CD4-positive, alpha-beta T cell treated with Interferon alpha-2 for 1 hour (primary cell): ENCODE measurements around the gene SECISBP2.
"Not testable (repeated sequence)": the region's sequence is repeated elsewhere in the genome, so short reads cannot be mapped to it uniquely, and the experiment has no call there.

Source experiments
- DNase-seq, 2 donors: peaks; one replicate each; pipeline ENCODE4 v3.0.0-alpha.2; 2020 to 2022

The SECISBP2 gene

DNA sequence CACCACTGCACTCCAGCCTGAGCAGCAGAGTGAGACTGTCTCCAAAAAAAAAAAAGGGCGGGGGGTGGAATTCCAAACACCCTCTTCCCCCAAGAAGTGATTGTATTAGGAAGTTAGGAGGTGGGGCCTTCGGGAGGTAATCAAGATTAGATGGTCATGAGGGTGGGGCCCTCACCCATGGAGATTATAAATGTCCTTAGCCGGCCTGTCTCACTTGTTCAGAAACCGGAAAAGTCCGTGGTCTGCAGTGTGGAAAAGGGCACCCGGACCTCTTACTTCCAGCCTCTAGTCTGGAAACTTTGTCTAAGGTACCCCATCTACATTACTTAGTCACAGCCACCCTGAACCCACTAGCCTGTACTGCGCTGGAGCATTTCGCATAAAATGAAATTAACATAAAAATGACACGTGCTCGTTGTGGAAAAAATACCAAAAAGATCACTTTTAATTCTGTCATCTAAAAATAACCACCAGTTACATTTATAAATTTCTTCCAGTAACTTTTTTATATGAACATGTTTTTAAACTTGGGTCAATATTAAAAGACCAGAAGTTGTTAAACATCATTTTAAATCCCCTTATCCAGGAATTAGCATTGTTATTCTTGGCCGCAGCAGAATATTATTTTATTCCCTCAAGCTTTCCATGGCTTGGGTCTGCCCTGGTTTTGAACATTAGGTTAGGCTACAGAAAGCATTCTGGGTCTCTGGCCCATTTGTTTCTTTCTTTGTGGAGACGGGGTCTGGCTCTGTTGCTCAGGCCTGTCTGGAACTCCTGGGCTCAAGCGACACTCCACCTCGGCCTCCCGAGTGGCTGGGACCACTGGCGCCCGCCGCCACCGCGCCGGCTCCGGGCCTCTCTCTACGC is 8.5 kb upstream of the SECISBP2 start:
- peak in 1 of 2 donors; percentile 21 for DNase-seq

DNA sequence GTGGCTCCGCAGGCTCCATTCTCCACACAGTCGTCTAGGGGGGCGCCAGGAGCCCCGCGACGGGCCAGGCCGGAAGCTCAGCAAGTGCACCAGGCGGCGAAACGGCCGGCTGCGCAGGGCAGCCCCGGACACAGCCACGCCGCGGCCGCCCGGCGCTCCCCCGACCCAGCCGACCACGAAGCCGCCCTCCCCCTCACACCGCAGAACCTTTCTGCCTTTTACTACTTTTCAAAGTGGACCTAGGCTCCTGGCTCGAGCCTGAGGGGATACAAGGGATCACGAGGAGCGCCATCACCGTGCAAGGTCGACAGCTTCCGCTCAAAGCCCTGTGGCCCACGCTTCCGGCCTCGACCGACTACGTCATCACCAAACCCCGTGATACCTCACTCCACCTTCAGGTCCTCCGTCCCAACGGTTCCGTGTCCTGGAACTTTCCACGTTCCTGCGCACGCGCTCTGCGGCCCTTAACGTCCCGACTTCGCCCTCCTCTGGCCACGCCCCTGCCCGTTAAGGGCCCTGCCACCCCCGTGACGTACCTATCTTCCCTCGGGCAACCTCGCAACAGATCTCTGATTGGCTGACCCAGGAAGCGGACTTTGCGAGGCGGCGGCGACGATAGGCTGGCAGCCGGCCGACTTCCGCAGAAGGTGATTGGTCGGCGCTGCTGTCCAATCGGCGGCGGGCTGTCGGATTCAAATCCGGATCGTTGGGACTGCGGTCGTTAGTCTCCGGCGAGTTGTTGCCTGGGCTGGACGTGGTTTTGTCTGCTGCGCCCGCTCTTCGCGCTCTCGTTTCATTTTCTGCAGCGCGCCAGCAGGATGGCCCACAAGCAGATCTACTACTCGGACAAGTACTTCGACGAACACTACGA is 7.6 kb upstream of the SECISBP2 start, which contains the start of gene CKS2:
Gene CKS2, plus strand, starts transcription at position 721 of the 871 bp plus-strand sequence. Its CDS starts 98 bp downstream, at position 819.
- DNase-seq = peak; percentile 100

DNA sequence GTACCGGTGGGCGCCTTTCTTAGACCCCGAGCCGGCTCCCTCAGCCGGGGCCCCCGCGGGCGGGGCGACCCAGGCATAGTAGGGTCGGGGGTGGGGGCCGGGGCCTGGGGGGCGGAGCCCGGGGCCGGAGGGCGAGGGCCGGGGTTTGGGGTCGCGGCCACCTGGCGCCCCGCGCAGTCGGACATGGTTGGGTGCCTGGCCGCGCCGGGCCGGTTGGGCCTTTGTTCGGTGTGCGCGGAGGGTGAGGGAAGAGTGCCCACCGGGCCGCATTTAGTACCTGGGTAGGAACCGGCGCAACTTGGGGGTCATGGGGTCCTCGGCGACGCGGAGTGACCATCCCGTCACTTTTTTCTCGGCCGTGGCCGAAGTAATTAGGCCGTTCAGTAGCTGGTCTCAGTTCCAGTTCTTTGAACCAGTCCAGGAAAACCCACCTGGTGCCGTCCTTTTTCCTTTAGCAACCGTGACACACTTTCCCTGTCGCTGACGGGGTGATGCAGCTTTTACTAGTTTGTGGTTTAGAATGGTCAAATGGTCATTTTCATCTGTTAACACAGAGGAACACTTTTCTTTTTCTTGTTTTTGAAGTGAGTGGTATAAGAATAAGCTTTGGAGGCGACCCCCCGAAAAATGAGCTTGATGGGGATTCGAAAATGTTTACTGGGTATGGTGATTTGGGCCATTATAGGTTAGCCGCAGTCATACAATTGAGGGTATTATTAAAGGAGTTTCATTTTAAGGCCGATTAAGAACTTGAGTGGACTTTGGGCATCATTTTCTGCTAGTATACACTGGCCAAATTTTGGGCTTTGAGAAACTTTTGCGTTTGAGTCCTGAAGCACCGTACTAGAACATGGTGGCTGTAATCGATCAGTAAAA is 6.7 kb upstream of the SECISBP2 start:
- DNase-seq = peak in 1 of 2 donors; percentile 12

DNA sequence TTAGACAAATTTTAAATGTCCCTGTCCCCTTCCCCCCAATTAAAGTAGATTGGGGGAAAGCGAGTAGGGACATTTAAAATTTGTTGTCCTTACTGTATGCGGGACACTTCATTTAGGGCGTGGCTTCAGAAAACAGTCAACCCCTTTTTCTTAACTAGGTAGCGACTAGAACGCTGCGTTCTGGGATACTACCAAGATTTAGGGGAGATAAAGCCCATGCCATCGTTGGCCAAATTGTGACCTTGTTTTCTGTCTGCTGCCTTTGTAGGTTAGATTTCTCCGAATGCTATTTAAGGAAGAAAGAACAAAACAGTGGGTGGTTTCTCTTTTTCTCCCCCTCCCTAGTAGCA is 6.1 kb upstream of the SECISBP2 start:
- peak in 1 of 2 donors; percentile 49 for DNase-seq

DNA sequence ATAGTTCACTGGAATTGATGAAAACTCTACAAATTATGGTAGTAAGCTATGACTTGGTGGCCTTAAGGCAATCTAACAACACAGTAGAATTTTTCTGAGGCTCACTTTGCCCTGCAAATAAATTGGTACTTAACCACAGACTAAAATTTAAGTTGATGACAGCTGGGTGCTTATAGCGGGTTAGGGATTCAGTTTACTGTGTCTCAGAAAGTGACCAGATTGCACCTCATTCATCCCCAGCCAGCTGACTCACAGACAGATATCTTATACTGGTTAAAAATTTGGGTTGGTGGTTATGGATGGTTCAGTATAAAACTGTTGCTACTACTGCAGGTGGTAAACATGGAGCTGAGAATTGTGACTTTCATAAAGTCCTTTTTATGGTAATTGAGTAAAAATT is 4.5 kb upstream of the SECISBP2 start:
- no peak for DNase-seq

DNA sequence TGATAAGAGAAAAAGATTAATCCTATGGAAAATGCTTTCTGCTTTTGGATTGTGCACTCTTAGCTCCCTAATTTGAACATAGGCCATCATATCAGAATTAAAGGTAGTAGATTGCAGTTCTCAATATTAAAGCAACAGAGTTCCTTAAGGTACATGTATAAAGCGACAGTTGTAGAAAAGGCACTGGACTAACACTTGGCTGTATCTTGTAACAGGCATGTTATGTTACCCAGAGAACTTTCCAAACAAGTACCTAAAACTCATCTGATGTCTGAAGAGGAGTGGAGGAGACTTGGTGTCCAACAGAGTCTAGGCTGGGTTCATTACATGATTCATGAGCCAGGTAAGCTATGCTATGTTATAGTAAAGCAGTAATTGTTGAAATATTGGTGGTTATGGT is 3.3 kb upstream of the SECISBP2 start:
- DNase-seq = no peak

DNA sequence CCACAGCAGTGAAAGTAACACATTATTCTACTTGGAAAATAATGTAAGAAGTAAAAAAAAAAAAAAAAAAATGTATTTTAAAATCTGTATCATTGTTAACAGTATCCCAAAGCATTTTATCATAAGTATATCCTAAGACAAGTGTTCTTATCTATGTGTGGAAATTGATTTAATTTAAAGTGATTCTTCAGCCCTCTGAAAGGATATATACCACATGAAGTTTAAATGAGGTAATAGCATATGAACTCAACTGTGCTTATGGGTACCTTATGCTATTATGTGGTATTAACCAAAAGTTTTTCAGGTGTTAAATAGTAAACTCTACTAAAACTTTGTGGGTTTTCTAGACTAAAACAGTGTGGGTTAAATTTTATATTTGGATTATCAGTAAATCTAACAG is 2.8 kb upstream of the SECISBP2 start:
- DNase-seq = no peak

DNA sequence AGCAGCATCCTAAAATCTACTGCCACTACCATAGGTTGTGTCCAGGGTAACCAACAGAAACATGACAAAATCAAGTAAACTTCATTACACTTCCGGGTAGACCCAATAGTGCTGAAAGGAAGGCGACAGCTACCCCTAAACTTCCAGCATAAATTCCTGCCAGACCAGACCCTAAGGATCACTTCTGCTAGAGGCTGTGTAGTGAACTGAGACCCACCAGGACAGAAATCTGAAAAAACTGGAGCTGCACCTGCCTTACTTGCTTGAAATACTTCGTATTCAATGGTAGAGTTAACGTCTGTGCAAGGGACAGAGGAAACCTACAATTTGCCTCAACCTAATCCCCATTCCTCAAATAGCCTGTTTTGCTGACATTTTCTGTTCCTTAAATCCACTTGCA is 1.0 kb upstream of the SECISBP2 start:
- no peak for DNase-seq

DNA sequence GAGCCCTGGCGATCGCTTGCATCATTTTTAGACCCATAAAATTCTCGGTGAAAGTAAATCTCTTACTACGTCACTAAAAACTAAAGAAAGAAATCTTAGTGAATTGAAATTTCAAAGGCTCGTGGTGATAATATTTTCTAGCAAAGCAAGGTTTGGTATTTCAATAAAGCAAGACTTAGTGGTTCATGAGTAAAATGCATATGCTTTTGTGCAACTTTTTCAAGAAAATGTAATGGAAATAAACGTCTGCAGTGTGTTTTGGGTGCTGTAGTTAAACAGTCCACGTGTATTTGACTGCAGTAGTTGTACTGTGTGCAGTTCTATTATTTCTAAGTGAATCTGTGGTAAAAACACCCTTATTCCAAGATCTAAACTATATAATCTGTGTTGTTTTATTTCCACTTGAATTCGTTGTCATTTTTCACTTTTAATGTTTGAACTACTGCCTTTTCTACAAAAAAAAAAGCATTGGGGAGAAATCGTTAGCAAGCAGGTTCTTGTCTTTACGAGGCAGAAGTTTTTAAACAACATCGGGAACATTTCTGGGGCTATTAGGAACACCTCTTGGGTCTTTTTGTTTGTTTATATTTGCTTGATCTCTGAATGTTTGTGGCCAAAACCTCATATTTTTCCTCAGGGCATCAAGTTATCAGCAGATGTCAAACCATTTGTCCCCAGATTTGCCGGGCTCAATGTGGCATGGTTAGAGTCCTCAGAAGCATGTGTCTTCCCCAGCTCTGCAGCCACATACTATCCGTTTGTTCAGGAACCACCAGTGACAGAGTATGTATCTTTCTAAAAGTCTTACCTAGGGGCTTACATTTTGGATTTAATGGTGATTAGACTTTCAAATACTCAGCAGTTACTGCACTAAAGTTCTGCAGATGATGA is 960 bp downstream of the SECISBP2 start:
- no peak for DNase-seq

DNA sequence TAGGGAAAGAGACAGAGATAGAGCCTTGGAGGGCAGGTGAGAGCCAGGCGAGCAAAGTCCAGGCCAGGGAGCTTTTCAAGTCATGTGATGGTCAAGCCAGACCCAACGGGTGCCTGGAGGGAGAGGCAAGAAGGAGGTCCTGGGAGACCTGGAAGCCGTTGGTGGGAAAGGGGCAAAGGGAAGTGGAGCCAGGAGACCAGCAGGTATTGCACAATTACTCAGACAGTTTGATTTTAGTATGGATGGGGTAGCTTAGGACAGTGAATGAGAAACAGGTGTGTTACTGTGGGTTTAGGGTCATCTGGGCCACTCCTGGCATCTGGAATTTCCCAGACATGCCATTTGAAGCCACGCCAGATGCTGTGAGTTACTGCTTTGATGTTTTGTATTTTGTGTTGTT is 5.1 kb downstream of the SECISBP2 start:
- DNase-seq = no peak

DNA sequence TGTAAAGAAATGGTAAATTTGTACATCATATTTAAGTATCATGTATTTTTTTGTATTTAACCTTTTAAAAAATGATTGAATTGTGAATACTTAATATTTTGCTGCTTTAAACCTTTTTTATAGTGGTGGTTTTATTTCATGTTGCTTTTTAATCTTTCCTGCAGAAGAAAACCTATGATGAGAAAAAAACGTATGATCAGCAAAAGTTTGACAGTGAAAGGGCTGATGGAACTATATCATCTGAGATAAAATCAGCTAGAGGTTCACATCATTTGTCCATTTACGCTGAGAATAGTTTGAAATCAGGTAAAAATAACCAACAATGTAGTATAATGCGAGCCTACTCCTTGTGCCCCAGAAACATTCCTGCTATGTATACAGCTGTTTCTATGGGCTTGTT is 7.4 kb downstream of the SECISBP2 start:
- DNase-seq = no peak

DNA sequence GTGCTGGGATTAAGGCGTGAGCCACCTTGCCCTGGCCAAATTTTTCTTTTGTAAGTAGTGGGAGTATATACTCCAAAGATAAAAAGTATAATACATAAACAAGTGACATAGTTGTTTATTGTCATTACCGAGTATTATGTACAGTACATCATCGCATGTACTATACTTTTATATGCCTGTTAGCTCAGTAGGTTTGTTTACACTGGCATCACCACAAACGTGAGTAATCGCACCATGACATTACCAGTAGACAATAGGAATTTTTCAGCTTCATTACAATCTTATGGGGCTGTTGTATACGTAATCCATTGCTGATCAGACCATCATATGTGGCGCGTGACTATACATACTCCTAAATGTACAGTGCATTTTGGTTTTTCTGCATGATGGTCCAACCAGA is 9.8 kb downstream of the SECISBP2 start:
- no peak for DNase-seq

DNA sequence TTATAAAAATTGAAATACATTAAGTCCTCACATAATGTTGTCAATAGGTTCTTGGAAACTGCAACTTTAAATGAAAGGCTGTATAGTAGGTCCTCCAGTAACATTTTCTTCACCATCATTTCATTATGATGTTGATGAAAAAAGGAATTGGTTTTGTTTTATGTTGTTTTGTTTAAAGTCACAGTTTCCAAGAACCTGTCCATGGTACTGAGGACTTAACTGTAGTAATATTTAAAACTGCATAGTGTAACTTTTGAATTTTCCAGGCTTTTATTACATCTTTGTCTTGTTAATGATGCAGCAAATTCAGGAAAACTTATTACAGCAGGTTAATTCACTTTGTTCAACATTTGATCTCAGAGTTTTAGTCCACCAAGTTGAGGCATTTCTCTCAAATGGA is 11.6 kb downstream of the SECISBP2 start:
- no peak for DNase-seq

DNA sequence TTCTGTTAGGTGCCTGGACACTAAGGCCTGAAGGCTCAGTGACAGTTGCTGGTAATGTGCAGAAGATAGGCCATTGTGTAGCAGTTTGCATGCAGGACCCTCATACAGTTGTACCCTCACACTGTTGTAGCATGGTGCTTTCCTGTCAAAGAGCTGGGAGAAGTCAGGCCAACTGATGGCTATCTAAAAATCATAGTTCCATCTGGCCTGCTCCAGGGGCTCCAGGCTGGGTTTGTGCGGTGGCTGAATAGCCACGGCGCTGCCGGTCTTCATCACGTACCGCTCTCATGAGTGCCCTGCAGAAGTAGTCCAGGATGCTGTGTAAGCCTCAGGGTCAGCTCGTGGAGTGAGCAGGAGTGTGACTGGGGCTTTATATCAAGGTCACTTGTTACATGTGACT is 12.2 kb downstream of the SECISBP2 start:
- no peak for DNase-seq

DNA sequence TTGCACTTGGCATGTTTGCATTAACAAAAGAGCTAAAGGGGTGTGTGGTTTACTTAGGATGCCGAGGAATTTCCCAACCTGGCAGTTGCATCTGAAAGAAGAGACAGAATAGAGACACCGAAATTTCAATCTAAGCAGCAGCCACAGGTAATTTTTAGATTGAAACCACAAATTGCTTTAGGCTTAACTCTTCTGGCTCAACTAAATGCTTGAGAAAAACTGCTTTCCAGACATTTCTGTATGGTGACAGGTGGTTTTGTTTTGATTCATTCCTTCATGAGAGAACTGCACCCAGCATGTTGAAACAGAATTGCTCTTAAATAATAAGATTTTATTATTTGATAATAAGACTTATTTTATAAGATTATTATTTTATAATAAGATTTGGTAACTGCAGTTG is 21.5 kb downstream of the SECISBP2 start:
- no peak for DNase-seq

DNA sequence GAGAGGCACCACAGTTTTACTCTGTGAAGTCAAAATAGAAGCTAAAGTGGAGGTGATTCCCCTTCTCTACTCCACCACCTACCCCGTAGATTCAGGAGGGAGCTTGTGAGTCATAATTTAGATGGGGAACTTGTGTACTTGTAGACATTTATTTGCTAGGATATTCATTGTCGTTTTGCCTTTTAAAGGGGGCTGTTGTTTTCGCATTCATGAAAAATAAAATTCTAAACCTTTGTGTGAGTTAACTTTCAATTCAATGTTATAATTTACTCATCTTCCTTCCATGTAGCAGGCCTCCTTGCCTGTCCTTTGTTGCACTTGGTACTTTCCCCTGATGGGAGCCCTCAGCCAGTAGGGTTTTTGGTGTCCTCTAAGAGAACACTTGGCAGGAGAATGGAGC is 22.0 kb downstream of the SECISBP2 start:
- no peak for DNase-seq

DNA sequence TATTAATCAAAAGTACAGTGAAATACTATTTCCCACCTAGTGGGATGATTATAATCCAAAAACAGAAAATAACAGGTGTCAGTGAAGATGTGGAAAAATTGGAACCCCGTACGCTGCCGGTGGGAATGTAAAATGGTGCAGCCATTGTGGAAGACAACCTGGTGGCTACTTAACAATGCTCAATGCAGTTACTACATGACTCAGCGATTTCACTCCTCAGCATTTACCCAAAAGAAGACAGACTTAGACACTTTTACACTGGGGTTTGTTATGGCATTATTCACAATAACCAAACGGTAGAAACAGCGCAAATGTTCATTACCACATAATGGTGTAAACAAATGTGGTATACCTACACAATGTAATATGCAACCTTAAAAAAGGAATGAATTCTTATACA is 23.9 kb downstream of the SECISBP2 start:
- DNase-seq = no peak

DNA sequence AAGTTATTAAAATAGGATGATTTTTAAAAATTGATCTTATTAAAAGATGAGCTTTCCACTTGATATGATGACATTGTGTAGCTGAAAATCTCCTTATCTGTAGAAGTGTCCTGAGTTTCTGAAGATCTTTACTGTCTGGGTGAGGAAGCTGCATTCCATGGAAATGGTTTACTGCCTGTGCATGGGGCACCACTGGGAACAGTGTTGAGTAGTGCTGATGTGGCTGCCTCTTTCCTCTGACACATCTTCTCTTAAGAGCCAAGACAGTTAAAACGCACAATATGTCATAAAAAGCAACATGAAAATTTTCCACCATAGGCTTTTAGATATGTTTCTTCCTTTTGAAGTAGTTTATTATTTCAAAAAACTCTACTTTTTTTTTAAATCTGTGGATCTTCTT is 24.6 kb downstream of the SECISBP2 start:
- DNase-seq = no peak

DNA sequence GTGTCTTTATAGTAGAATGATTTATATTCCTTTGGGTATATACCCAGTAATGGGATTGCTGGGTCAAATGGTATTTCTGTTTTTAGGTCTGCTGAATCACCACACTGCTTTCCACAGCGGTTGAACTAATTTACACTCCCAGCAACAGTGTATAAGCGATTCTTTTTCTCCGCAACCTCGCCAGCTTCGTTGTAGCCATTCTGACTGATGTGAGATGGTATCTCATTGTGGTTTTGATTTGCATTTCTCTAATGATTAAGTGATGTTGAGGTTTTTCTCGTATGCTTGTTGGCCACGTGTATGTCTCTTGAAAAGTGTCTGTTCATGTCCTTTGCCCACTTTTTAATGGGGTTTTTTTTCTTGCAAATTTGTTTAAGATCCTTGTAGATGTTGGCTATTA is 25.5 kb downstream of the SECISBP2 start:
- DNase-seq = not testable (repeated sequence)

DNA sequence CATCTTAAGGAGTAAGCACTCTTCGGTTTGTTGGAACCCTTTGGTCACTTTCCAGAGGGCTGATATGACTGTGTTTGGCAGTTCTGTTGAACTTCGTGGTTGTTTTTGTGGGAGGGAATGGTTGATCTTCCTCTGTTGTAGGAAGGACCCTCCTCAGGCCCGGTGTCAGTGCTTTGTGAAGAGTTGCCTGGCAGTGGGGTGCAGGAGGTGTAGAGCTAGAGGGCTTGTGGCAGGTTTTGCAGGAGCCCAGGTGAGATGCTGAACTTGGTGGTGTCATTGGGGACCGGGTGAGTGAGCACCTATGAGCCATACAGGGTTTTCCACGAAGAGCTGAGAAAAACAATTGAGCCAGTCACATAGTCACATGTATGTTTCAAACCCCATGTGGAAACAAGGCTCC is 27.2 kb downstream of the SECISBP2 start:
- no peak for DNase-seq

DNA sequence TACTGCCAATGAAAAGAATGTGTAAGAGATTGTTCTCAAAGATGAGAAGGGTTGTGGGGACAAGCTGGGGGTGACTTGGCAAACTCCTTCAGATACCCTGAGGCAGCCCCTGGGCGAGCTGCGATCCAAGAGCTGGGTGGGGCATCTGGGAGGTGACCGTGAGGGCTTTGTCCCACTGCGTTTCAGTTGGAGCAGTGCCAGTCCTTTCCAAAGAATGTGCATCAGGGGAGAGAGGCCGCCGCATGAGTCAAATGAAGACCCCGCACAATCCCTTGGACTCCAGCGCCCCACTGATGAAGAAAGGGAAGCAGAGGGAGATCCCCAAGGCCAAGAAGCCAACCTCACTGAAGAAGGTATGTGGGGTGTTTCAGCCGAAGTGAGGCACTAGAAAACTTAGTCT is 28.4 kb downstream of the SECISBP2 start:
- no peak for DNase-seq

DNA sequence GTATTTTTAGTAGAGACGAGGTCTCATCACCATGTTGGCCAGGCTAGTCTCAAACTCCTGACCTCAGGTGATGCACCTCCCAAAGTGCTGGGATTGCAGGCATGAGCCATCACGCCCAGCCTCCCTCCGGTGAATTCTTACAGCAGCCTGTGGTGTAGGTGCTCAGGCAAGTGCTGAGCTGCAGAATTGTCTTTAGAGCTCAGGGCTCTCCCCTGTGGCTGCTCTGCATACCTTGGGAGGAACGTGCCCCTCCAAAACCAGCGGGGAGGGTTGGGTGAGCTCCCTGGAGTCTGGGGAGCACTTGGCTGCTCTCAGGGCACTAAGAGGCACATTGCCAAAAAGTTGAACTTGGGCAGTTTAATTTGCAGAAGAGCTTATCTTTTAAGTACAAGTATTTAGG is 29.4 kb downstream of the SECISBP2 start:
- no peak for DNase-seq
